Measurements from ENCODE around the gene PCOLCE2.

Gene PCOLCE2, protein sequence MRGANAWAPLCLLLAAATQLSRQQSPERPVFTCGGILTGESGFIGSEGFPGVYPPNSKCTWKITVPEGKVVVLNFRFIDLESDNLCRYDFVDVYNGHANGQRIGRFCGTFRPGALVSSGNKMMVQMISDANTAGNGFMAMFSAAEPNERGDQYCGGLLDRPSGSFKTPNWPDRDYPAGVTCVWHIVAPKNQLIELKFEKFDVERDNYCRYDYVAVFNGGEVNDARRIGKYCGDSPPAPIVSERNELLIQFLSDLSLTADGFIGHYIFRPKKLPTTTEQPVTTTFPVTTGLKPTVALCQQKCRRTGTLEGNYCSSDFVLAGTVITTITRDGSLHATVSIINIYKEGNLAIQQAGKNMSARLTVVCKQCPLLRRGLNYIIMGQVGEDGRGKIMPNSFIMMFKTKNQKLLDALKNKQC

DNA sequence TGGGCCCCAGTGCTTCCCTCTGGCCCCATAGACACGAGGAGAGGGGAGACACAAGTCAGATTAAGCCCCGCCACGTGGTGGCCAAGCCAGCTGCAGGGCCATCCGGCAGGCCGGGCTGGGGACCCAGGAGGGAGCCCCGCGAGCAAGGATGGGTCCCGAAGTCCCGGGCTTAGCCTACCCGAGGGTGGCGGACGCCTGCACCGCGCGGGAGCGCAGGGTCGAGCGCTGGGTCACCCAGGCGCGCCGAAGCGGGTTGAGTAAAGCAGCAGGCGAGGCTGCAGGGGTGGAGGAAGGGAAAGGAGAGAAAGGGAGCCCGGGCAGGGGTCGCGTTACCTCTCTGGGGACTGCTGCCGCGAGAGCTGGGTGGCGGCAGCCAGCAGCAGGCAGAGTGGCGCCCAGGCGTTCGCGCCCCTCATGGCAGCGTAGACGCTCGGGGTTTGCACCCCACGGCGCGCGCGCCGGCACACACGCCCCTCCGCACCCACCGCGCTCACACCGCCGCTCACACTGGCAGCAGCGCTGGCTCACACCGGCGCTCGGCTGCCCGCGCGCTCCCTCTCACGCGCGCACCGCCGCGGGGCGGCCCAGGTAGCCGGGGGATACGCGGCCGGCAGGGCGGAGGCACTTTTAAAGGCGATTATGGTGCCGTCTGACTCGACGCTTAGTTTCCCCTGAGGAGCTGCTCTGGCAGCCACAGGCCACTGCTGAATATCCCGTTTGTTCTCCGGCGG lies at the start of gene PCOLCE2:
Gene PCOLCE2 (minus strand): TSS at position 603 of the 731 bp plus-strand sequence. CDS start 187 bp downstream, at position 416.
- TF ChIP-seq, protein P1, sequence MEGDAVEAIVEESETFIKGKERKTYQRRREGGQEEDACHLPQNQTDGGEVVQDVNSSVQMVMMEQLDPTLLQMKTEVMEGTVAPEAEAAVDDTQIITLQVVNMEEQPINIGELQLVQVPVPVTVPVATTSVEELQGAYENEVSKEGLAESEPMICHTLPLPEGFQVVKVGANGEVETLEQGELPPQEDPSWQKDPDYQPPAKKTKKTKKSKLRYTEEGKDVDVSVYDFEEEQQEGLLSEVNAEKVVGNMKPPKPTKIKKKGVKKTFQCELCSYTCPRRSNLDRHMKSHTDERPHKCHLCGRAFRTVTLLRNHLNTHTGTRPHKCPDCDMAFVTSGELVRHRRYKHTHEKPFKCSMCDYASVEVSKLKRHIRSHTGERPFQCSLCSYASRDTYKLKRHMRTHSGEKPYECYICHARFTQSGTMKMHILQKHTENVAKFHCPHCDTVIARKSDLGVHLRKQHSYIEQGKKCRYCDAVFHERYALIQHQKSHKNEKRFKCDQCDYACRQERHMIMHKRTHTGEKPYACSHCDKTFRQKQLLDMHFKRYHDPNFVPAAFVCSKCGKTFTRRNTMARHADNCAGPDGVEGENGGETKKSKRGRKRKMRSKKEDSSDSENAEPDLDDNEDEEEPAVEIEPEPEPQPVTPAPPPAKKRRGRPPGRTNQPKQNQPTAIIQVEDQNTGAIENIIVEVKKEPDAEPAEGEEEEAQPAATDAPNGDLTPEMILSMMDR (conservative IDR thresholded peaks at IDR 0.05), result no peak
- H3K27ac ChIP-seq, result peak within 1 kb of the TSS; percentile 53; the same call in 1 of the 2 replicates

DNA sequence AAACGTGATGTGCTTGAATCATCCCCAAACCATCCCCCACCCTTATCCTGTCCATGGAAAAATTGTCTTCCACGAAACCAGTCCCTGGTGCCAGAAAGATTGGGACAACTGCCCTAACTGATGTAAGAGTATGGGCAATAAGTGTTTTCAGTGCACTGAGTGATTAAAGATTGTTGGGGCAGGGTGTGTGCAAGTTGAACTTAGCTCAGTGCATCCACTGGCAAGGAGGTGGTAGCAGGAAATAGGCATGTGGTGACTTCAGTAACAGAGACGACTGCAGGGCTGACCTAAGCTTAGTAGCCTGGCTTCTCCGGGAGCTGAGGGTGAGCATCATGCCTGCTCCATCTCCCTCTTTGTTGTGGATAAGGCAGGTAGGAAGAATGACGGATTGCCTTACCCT lies 47.1 kb upstream of the PCOLCE2 start:
- no peak overlapping the region for H3K27ac ChIP-seq
- TF ChIP-seq, protein P1 (conservative IDR thresholded peaks at IDR 0.05), result no peak

DNA sequence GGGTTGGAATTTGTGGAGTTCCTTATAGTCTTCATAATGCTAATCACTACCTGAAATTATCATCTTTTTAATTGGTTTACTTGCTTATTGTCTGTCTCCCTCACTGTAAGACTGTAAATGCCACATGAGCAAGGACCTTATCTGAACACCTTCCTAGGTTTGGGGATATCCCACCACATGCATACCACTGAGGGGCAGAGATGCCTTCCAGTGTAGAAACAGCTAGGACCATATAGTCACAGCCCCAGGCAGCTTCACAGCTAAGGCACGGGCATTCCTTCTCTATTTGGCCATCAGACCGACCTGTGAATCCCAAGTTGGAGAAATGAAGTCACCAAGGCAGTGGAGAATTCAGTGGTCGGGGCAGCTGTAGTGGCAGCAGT lies 46.0 kb upstream of the PCOLCE2 start:
- TF ChIP-seq, protein P1 (conservative IDR thresholded peaks at IDR 0.05), result no peak
- no peak overlapping the region for H3K27ac ChIP-seq

DNA sequence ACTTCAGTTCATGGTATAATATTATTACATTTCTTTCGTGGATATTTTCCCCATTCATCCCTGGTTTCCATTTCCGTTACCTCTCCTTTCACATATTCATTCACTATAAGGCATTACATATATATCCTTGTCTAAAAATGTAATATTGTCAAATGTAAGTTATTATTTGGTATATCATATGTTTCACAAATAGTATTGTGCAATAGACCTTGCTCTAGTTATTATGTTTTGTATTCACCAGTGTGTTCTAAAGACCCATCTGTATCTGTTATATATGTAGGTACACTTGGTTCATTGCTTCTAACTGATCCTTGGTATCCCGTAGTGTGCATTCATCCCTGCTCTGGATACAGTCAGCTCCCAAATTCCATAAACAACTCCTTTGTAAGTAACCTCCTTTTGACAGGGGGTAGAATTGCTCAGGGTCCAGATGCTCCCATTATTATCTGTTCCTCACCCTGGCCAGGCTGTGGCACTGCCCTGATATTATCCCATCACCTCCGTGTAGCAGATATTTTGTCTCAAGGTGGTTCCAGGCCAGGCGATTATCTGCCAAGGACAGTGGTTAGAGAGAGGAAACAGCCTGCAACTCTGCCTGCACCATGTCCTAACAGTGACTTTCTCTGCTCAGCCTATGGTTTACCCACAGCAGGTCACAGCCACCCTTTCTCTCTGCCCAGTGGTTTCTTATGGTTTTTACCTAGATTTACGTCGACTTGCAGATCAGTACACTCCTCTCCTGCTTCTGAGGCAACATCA lies 45.4 kb upstream of the PCOLCE2 start:
- TF ChIP-seq, protein P1 (conservative IDR thresholded peaks at IDR 0.05), result no peak

DNA sequence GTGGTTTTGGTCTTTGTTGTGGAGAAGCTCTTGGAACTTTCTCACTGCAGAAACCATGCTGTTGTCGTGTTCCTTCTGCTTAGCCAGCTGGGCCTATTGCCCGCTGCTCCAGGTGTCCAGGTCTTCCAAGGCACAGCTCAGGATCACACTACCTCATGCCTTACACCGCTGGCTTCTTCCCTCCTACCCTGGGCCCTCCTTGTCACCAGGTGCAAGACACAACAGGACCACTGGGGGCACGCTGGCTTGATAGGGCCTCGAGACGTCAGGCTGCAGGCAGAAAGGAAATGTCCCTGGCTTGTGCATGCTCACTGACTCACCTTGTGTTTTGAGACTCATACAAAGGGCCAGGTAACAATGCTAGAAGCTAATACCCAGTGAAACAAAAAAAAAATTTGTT lies 42.3 kb upstream of the PCOLCE2 start:
- H3K27ac ChIP-seq, result no peak overlapping the region
- TF ChIP-seq, protein P1 (conservative IDR thresholded peaks at IDR 0.05), result no peak

More for the DNA sequence above, 45.4 kb upstream of the PCOLCE2 start:
- no peak overlapping the region for H3K27ac ChIP-seq

DNA sequence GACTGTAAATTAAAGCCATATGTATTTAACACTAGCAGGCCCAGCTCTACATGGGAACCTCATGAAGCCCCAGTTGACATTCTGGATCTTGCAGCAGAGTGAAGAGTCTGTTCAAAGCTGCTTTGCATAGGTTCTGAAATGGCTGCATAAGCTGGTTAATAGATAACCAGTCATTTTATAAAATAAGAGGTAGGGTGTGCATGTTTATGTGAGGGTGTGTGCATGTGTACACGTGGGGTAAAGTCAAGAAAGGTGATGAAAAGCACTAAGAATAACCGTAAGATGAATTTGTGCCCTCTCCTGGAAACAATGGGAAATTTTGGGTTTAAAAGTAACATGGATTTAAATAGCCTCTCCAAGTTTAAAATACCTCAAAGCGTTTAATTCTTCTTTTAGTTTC lies 41.6 kb upstream of the PCOLCE2 start:
- H3K27ac ChIP-seq, result no peak overlapping the region
- TF ChIP-seq, protein P1 (conservative IDR thresholded peaks at IDR 0.05), result no peak

DNA sequence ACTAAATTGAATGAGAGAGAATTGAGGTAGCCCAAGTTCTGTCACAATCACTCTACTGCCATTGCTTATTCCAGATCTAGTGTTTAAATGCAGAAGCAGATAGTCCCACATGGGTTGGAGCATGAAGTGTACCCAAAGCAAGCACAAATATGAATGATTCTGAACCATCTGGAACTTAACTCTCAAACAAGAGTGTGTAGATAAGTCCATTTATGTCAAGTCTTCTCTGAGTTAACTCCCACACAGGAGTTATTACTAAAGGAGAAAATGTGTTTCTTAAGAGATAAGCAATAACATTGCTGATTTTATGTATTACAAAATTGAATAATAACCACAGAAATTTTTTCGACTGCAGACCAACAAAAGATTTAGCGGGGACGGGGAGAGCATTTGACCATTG lies 41.0 kb upstream of the PCOLCE2 start:
- H3K27ac ChIP-seq, result no peak overlapping the region
- TF ChIP-seq, protein P1 (conservative IDR thresholded peaks at IDR 0.05), result no peak
